Sigmoid colon (tissue), 7 donors: Measurements from ENCODE around the gene CHST6. TPM values are rescaled to one million over a fixed set of nuclear protein-coding genes. Genes with fewer than 3 reads are reported as not detected.

Experiments
- DNase-seq: peaks from one replicate; pipeline ENCODE4 v3.0.0-alpha.2; 2019
- H3K27ac ChIP-seq, 4 donors: fragments of 200-600 bp; sonication (generic); one replicate each; pipeline ENCODE4 v1.5.1; 2016 to 2019; ENCODE audit warnings: mild to moderate bottlenecking in 1 of 4
- H3K27me3 ChIP-seq, 3 donors: fragments of 200-600 bp; sonication (generic); one replicate each; pipeline ENCODE4 v1.5.1; 2019; ENCODE audit warnings: mild to moderate bottlenecking in 1 of 3
- H3K36me3 ChIP-seq, 4 donors: fragments of 200-600 bp; sonication (generic); one replicate each; pipeline ENCODE4 v1.5.1; 2016 to 2019
- H3K4me1 ChIP-seq, 4 donors: fragments of 200-600 bp; sonication (generic); one replicate each; pipeline ENCODE4 v1.5.1; 2017 to 2019
- H3K4me3 ChIP-seq, 4 donors: fragments of 200-600 bp; sonication (generic); one replicate each; pipeline ENCODE4 v1.5.1; 2017 to 2019; ENCODE audit warnings: mild to moderate bottlenecking in 2 of 4, moderate library complexity in 1 of 4
- H3K9me3 ChIP-seq, 4 donors: fragments of 200-600 bp in 3 of 4; sonication (generic) in 3 of 4; one replicate each; pipeline versions ENCODE4 v1.5.1 to v1.6.1; 2013 to 2019
- CTCF ChIP-seq, 4 experiments: fragments of 450-650 bp in 3 of 4; fragments of 200-600 bp in 1 of 4; IDR thresholded peaks; one replicate each; pipeline ENCODE4 v1.5.1; 2016 to 2019; ENCODE audit warnings: antibody characterized with exemption in 4 of 4, mild to moderate bottlenecking in 3 of 4, moderate library complexity in 2 of 4
- EP300 ChIP-seq, 4 donors: sonication (generic); formaldehyde crosslinking; IDR thresholded peaks; one replicate each; pipeline ENCODE4 v1.6.1; 2017; ENCODE audit warnings: antibody characterized with exemption in 4 of 4
- POLR2A ChIP-seq, 2 donors: fragments of 450-650 bp; IDR thresholded peaks; one replicate each; pipeline ENCODE4 v1.6.1; 2016; ENCODE audit warnings: antibody characterized with exemption in 2 of 2, mild to moderate bottlenecking in 2 of 2, moderate library complexity in 2 of 2
- POLR2AphosphoS5 ChIP-seq, 4 donors: sonication (generic); formaldehyde crosslinking; IDR thresholded peaks; one replicate each; pipeline ENCODE4 v1.6.1; 2017; ENCODE audit warnings: antibody characterized with exemption in 4 of 4
- WGBS, 2 donors: extraction: QIAGEN DNeasy Blood & Tissue Kit; methylation state at CpG; one replicate each; pipeline ENCODE4 v1.1.7; 2013; 5-methylcytosine and 5-hydroxymethylcytosine counted together
- intact Hi-C: fragments of 100-400 bp; cut with DNase I; formaldehyde crosslinking; loops from one replicate; pipeline ENCODE4 v1.15.1; 2023
- polyA plus RNA-seq, 3 donors: library from polyadenylated mRNA; stranded (reverse); fragments of 200-250 nt; gene quantifications; one replicate each; pipeline ENCODE4 v1.2.3, GENCODE V29; 2013
- total RNA-seq, 4 donors: library from RNA; depleted of rRNA; stranded (reverse); fragments of >200 nt; gene quantifications; one replicate each; pipeline ENCODE4 v1.1.0, GENCODE V29; 2016
- donor health status: healthy with polysubstance abuse.
- donor health status: Bipolar disorder and iron deficiency.
- donor health status: healthy.

CHST6 gene
- total and polyA plus RNA-seq, 7 donors, result under 0.01 to 2.5 (median 1.1) TPM

DNA sequence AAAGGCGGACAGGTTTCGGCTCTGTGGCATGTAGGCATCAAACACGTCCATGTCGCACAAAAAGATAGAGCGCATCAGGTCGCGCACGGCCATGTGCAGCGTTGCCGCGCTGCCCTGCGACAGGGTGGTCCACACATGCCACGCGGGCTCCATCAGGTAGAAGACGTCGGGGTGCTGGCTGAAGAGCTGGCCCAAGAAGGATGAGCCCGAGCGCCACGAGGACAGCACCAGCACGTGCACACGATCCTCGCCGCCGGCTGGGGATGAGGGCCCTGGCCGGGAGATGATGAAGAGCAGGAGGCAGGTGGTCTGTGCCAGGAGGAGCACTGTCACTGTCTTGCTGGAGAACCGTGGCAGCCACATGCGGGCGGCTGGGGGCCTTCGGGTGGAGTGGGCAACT lies 34.7 kb upstream of the CHST6 start:
- Histone ChIP-seq H3K36me3 (no peaks in the 10 kb centered on the region), H3K27ac (no peak overlapping the region), H3K4me1 (no peaks in the 10 kb centered on the region), H3K9me3 (no peaks in the 10 kb centered on the region), H3K4me3 (no peak overlapping the region), H3K27me3 (no peaks in the 10 kb centered on the region)
- TF ChIP-seq POLR2A (IDR thresholded peaks at IDR 0.05), result no peak
- TF ChIP-seq EP300 (IDR thresholded peaks at IDR 0.05), result no peak
- no peak for TF ChIP-seq CTCF (IDR thresholded peaks at IDR 0.05)
- intact Hi-C loops, result no loop called here
- no peak for DNase-seq
- WGBS, 2 donors, result 97% methylated on average over 29 of the region's 29 CpGs

DNA sequence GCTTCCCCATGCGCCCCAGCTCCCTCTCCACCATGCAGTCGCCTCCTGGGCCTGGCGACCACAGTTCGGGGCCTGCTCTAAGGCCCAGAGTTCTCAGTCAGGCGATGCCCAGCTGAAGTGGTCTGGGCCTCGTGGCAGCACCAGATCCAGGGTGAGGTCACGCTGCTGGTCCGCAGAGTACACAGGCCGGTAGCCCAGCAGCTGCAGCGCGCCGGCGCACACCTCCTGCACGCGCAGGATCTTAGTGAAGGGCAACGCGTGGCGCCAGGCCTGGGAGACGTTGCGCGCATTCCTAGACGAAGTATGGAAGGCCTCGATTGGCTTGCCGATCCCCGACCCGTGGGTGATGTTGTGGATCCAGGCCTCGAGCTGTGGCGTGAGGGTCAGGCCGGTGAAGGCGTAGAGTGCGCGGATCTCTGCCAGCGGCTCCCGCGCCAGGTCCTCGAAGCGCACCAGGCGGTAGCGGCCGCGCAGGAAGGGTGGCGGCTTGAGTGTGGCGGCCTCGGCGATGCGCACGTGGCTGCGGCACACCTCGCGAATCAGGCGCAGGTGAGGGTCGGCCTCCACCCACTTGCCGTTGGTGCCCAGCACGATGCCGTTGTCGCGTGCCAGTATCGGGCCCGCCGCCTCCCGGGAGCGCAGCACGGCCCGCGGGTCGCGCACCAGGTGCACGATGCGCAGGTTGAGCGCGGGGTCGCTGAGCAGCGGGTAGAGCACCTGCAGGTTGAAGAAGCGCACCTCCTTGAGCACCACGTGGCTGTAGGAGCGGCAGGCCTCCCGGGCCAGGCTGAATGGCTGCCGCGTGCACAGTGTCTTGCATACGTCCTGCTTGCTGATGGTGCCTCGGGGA lies 34.0 kb upstream of the CHST6 start:
- TF ChIP-seq POLR2AphosphoS5 (IDR thresholded peaks at IDR 0.05), result no peak
- no peak for TF ChIP-seq EP300 (IDR thresholded peaks at IDR 0.05)
- TF ChIP-seq POLR2A (IDR thresholded peaks at IDR 0.05), result no peak
- no peak for TF ChIP-seq CTCF (IDR thresholded peaks at IDR 0.05)
- Histone ChIP-seq H3K36me3 (no peaks in the 10 kb centered on the region), H3K9me3 (no peaks in the 10 kb centered on the region), H3K27ac (no peak overlapping the region), H3K4me1 (no peaks in the 10 kb centered on the region), H3K27me3 (no peaks in the 10 kb centered on the region), H3K4me3 (no peak overlapping the region)
- DNase-seq, result no peak
- WGBS, 2 donors, result 96 to 98% methylated on average over 81 of the region's 81 CpGs
- intact Hi-C loops, result no loop called here

- Histone ChIP-seq H3K36me3 (no peaks in the 10 kb centered on the region), H3K4me1 (no peaks in the 10 kb centered on the region), H3K27me3 (no peaks in the 10 kb centered on the region), H3K4me3 (no peak overlapping the region), H3K27ac (no peak overlapping the region), H3K9me3 (no peaks in the 10 kb centered on the region)
- intact Hi-C loops, result no loop called here
- TF ChIP-seq POLR2AphosphoS5 (IDR thresholded peaks at IDR 0.05) (no peak), EP300 (IDR thresholded peaks at IDR 0.05) (no peak), POLR2A (IDR thresholded peaks at IDR 0.05) (no peak), CTCF (IDR thresholded peaks at IDR 0.05) (no peak)
- no peak for DNase-seq
- 17 to 65% methylated on average over 5 of the region's 5 CpGs for WGBS, 2 donors
Measured at GRCh38 chr16:75527825-75528299, 32.6 kb upstream of the CHST6 start.

DNA sequence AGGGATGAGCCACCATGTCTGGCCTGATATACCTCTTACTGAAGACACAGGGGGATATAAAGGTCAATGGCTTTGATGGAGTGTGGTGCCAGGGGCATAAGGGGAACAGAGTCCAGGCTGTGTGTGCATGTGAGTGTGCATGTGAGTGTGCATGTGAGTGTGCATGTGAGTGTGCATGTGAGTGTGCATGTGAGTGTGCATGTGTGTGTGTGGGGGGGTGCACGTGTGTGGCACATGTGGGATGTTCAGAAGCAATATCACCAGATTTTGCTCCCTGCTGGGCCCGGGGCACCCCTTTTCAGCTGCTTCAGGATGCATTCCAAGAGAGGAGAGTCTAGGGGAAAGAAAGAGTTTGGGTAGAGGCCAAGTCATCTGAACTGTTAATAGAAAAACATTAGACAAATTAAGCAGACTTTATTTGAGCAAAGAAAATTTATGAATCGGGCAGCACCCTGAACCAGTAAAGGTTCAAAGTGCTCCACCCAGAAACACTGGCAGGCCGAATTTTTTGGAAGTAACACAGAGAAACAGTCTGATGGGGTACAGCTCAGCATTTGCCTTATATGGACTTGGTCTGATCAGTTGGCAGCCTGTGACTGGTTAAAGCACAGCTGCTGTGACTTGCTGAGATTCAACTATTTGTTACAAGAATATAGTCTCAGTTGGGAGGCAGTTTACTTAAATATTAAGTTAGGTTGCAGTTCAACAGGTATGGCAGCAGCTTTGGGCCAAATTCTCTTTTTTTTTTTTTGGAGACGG lies 31.0 kb upstream of the CHST6 start:
- no peaks in the 10 kb centered on the region for H3K9me3 ChIP-seq
- DNase-seq, result no peak
- H3K4me3 ChIP-seq, result no peak overlapping the region
- H3K27me3 ChIP-seq, result no peaks in the 10 kb centered on the region
- no peak overlapping the region for H3K27ac ChIP-seq
- 91 to 95% methylated on average over 5 of the region's 5 CpGs for WGBS, 2 donors
- H3K36me3 ChIP-seq, result no peaks in the 10 kb centered on the region
- no peaks in the 10 kb centered on the region for H3K4me1 ChIP-seq
- TF ChIP-seq POLR2AphosphoS5 (IDR thresholded peaks at IDR 0.05), result no peak
- no peak for TF ChIP-seq CTCF (IDR thresholded peaks at IDR 0.05)
- TF ChIP-seq POLR2A (IDR thresholded peaks at IDR 0.05), result no peak
- no peak for TF ChIP-seq EP300 (IDR thresholded peaks at IDR 0.05)
- intact Hi-C loops, result no loop called here
